Measurements from ENCODE around the gene RAD21L1.

Gene RAD21L1

GRCh38 chr20:1204113-1204512, 21.7 kb upstream of the RAD21L1 start:
- no peak for TF ChIP-seq CTCF (IDR thresholded peaks at IDR 0.05; ENCODE audit: low read depth, low read length)
- in situ Hi-C loops (cut with HindIII; ENCODE audit: low sequenced_read_pairs): no loop called here

DNA sequence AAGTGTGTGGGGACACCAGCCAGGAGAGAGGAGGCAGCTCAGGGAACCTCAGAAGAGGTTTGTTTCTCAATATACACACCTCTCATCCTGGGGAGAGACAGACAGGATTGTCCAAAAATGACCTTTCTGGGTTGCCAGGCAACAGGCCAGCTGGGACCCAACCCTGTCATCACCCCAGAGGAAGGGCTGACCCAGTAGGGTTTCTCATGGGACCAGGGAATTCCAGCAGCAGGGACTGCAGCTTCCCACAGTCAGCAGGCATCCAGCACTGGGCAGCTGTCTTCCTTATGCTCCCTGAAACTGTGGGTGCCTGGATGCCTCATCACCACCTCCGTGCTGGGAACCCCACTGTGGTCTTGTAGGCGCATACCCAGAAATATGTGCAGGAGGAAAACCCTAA, 21.3 kb upstream of the RAD21L1 start:
- DNase-seq (ENCODE audit: low read depth, low spot score): no peak
- no peak for TF ChIP-seq CTCF (IDR thresholded peaks at IDR 0.05; ENCODE audit: low read depth, low read length)
- in situ Hi-C loops (cut with HindIII; ENCODE audit: low sequenced_read_pairs): no loop called here
- H3K4me3 ChIP-seq (ENCODE audit: low read depth, low read length): no peak overlapping the region

More at GRCh38 chr20:1204113-1204512, 21.7 kb upstream of the RAD21L1 start:
- no peak for DNase-seq (ENCODE audit: low read depth, low spot score)
- H3K4me3 ChIP-seq (ENCODE audit: low read depth, low read length): no peak overlapping the region

DNA sequence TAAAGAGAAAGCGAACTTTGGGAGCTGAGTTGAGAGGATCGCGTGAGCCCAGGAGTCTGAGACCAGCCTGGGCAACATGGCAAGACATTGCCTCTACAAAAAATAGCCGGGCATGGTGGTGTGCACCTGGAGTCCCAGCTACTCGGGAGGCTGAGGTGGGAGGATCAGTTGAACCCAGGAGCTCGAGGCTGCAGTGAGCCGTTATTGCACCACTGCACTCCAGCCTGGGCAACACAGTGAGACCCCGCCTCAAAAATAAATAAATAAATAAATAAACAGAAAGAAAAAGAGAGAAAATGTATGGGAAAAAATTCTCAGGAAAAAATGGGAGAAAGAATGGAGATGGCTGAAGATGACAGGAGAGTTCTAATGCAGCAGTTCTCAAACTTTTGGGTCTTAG, 20.0 kb upstream of the RAD21L1 start:
- no peak overlapping the region for H3K4me3 ChIP-seq (ENCODE audit: low read depth, low read length)

DNA sequence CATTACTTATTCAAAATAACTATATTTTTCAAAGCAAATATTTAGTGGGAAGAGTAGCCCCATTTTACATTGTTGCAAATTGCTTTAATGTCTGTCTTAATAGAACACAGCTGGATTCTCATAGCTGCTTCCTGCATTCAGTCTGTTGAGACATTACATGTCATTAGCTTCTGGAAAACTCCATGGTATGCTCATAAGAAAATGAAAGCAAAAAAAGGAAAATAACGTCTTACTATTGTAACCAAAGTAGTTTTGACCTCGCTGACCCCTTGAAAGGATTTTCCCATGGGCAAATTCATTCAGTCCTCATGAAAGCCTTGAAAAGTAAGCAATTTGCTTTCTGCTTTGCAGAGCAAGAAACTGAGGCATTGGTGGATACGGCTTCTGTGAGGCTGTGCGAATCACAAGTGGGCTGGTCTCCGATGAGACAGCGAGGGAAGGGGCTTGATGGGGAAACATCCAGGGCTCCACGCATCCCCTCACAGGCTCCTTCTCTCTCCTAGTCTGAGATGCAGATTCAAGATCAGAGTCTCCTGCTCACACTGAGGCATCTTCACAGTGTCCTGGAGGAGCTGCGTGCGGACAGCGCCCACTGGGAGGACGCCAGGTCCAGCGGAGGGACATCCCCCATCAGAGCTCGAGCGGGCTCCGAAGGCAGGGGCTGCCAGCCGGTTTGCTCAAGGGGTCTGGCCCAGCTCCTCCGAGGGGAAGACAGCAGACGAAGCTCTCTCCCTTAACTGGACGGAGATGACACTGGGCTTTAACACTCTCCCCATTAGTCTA, 19.3 kb upstream of the RAD21L1 start:
- in situ Hi-C loops (cut with HindIII; ENCODE audit: low sequenced_read_pairs): no loop called here

More for the DNA sequence above, 20.0 kb upstream of the RAD21L1 start:
- no peak for DNase-seq (ENCODE audit: low read depth, low spot score)
- in situ Hi-C loops (cut with HindIII; ENCODE audit: low sequenced_read_pairs): no loop called here
- TF ChIP-seq CTCF (IDR thresholded peaks at IDR 0.05; ENCODE audit: low read depth, low read length): no peak

GRCh38 chr20:1207293-1207878, 18.5 kb upstream of the RAD21L1 start:
- no peak for DNase-seq (ENCODE audit: low read depth, low spot score)
- no peak overlapping the region for H3K4me3 ChIP-seq (ENCODE audit: low read depth, low read length)
- no peak for TF ChIP-seq CTCF (IDR thresholded peaks at IDR 0.05; ENCODE audit: low read depth, low read length)
- in situ Hi-C loops (cut with HindIII; ENCODE audit: low sequenced_read_pairs): no loop called here

More for the DNA sequence above, 19.3 kb upstream of the RAD21L1 start:
- no peak for DNase-seq (ENCODE audit: low read depth, low spot score)
- TF ChIP-seq CTCF (IDR thresholded peaks at IDR 0.05; ENCODE audit: low read depth, low read length): no peak
- no peak overlapping the region for H3K4me3 ChIP-seq (ENCODE audit: low read depth, low read length)

GRCh38 chr20:1209447-1210387, 16.1 kb upstream of the RAD21L1 start:
- in situ Hi-C loops (cut with HindIII; ENCODE audit: low sequenced_read_pairs): no loop called here
- TF ChIP-seq CTCF (IDR thresholded peaks at IDR 0.05; ENCODE audit: low read depth, low read length): peak; percentile 42
- DNase-seq (ENCODE audit: low read depth, low spot score): no peak
- H3K4me3 ChIP-seq (ENCODE audit: low read depth, low read length): no peak overlapping the region
